Activated naive CD4-positive, alpha-beta T cell treated with anti-CD3 and anti-CD28 coated beads for 36 hours (primary cell): ENCODE data around the gene ARHGAP22. TPM values are rescaled to one million over a fixed set of nuclear protein-coding genes. Genes with fewer than 3 reads are reported as not detected.

Source experiments
- CTCF ChIA-PET: fragments of 350-600 bp; sonication (Branson Sonifier 250); formaldehyde crosslinking; loops from one replicate; lab custom pipeline; 2021; ENCODE audit warnings: antibody characterized with exemption; lab: Charles Lee
- DNase-seq: peaks from one replicate; pipeline ENCODE4 v3.0.0-alpha.2; 2020
- H3K27ac Mint-ChIP-seq: one replicate; pipeline ENCODE4 v1.8.0; 2021; ENCODE audit warnings: mild to moderate bottlenecking, mixed read lengths
- H3K27me3 Mint-ChIP-seq: one replicate; pipeline ENCODE4 v1.8.0; 2021; ENCODE audit warnings: low read depth, mixed read lengths
- H3K36me3 Mint-ChIP-seq: one replicate; pipeline ENCODE4 v1.8.0; 2021; ENCODE audit warnings: low read depth, mixed read lengths
- H3K4me1 Mint-ChIP-seq: one replicate; pipeline ENCODE4 v1.8.0; 2021; ENCODE audit warnings: low read depth, mixed read lengths
- H3K4me3 Mint-ChIP-seq: one replicate; pipeline ENCODE4 v1.8.0; 2021; ENCODE audit warnings: mild to moderate bottlenecking, moderate library complexity, mixed read lengths
- H3K9me3 Mint-ChIP-seq: one replicate; pipeline ENCODE4 v1.8.0; 2021; ENCODE audit warnings: mixed read lengths
- intact Hi-C: fragments of 100-400 bp; cut with micrococcal nuclease; formaldehyde crosslinking; loops from one replicate; pipeline ENCODE4 v1.15.1; 2023
- total RNA-seq, 2 experiments: library from RNA; stranded (reverse); gene quantifications; one replicate each; pipeline ENCODE4 v1.2.3, GENCODE V29; 2021

ARHGAP22 gene
- total RNA-seq, 2 experiments from 2014 or later = not detected

DNA sequence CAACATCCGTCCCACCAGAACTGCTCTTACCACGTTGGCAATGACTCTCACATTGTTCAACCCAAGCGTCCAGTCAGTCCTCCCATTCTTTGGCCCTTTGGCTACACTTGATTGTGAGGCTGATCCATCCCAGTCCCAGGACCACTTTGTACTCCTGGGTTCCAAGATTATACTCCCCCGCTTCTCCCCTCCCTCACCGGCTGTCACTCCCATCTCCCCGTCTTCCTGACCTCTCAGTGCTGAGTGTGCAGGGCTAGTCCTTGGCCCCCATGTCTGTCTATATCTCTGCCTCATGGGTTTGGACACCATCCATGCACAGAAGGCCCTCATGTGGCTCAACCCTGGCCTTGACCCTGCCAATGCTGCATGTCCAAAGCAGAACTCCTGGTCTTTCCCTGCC is 12.5 kb downstream of the ARHGAP22 start:
- H3K9me3 Mint-ChIP-seq = no peaks in the 10 kb centered on the region
- H3K27ac Mint-ChIP-seq = no peak overlapping the region
- no peaks in the 10 kb centered on the region for H3K36me3 Mint-ChIP-seq
- CTCF ChIA-PET = no interaction called here
- H3K27me3 Mint-ChIP-seq = peaks cover 2% of the 10 kb centered on the region
- DNase-seq = no peak
- intact Hi-C loops = no loop called here
- H3K4me3 Mint-ChIP-seq = no peak overlapping the region
- no peaks in the 10 kb centered on the region for H3K4me1 Mint-ChIP-seq

DNA sequence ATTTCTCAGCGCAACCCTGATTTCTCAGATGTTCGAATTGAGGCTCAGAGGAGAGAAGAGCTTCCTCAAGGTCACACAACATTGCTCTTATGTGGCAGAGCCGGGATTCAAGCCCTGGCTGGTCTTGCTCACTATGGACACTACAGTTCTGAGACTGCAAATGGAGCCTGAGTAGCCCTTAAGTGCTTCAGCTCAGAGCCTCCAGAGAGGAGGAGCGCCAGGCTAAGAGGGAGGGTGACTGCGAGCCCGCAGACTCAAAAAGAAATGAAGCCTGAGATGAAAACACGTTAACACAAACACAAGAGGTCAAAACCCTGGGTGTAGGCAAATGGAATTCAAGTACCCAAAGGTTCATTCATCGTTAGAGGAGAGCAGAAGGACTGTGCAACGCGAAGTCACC is 13.9 kb downstream of the ARHGAP22 start:
- intact Hi-C loops = no loop called here
- Mint-ChIP-seq H3K27ac (no peak overlapping the region), H3K36me3 (no peaks in the 10 kb centered on the region), H3K4me1 (no peaks in the 10 kb centered on the region), H3K9me3 (no peaks in the 10 kb centered on the region), H3K4me3 (no peak overlapping the region), H3K27me3 (peaks cover 2% of the 10 kb centered on the region)
- CTCF ChIA-PET = interaction anchor here (2.1 kb wide), 1 partner anchor 65 kb away, joined by 8 read pairs; no protein-coding TSS in a partner anchor
- no peak for DNase-seq

DNA sequence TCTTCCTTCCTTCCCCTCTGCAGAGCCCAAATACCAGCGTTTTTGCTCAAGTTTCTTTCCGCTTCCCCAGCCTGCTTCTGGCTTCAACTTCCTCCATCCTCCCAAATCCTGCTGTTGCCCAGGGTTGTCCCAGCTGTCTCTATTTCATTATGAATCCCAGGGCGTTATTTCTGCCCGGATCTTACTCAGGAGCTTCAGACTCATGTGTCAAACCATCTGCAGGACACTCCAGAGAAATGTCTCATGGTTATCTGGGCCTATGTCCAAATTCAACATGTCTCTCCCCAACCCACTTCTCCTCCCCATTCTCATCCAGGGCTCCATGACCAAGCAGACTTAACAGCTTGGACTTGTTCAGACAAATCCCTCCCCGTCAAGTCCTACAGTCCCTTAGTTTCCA is 15.6 kb downstream of the ARHGAP22 start:
- DNase-seq = no peak
- no peak overlapping the region for H3K4me3 Mint-ChIP-seq
- H3K27ac Mint-ChIP-seq = no peak overlapping the region
- peaks cover 3% of the 10 kb centered on the region for H3K9me3 Mint-ChIP-seq
- no peaks in the 10 kb centered on the region for H3K36me3 Mint-ChIP-seq
- CTCF ChIA-PET = interaction anchor here (2.1 kb wide), 1 partner anchor 67 kb away, joined by 8 read pairs; no protein-coding TSS in a partner anchor
- intact Hi-C loops = no loop called here
- no peaks in the 10 kb centered on the region for H3K4me1 Mint-ChIP-seq
- H3K27me3 Mint-ChIP-seq = no peaks in the 10 kb centered on the region

DNA sequence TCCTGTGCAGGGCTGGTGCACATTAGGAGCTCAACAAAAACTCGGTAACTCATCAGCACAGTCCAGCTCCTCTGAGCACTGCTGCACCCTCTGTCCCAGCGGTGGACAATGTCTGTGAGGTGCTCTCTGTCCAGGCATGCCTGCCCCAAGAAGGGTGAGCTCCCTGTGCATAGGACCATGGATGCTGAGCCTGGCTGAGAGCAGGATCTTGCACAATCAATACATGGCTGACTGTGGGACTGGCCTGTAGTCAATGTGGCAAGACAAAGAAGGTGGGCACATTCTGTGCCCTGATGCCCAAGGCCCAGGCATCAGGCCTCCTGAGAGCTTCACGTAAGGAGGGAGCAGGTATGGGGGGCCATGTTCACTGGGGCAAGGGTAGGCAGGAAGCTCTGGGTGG is 17.1 kb downstream of the ARHGAP22 start:
- H3K4me3 Mint-ChIP-seq = no peak overlapping the region
- H3K9me3 Mint-ChIP-seq = peaks cover 3% of the 10 kb centered on the region
- CTCF ChIA-PET = no interaction called here
- no peaks in the 10 kb centered on the region for H3K36me3 Mint-ChIP-seq
- H3K27ac Mint-ChIP-seq = no peak overlapping the region
- H3K27me3 Mint-ChIP-seq = no peaks in the 10 kb centered on the region
- no peaks in the 10 kb centered on the region for H3K4me1 Mint-ChIP-seq
- intact Hi-C loops = no loop called here
- DNase-seq = no peak

DNA sequence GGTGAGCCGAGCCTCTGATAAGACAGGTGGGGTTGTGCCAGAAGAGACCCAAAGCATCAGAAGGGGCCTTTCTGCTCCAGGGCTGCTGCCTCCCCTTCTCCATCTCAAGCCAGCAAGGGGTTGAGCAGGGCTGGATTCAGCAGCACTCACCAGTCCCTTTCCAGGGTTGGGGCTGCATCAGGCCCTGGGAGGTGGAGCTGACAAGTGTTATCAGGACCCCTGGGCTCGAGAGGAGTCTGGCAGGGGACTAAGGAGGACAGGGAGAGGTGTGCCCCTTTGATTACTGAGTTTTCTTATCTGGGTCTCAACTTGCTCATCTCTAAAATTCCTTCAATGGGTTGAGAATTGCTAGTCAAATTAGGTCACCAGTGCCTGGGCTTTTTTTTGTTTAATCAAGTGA is 17.8 kb downstream of the ARHGAP22 start:
- Mint-ChIP-seq H3K4me1 (no peaks in the 10 kb centered on the region), H3K36me3 (no peaks in the 10 kb centered on the region), H3K4me3 (no peak overlapping the region), H3K27me3 (no peaks in the 10 kb centered on the region), H3K9me3 (peaks cover 3% of the 10 kb centered on the region), H3K27ac (no peak overlapping the region)
- CTCF ChIA-PET = no interaction called here
- no peak for DNase-seq
- intact Hi-C loops = no loop called here

DNA sequence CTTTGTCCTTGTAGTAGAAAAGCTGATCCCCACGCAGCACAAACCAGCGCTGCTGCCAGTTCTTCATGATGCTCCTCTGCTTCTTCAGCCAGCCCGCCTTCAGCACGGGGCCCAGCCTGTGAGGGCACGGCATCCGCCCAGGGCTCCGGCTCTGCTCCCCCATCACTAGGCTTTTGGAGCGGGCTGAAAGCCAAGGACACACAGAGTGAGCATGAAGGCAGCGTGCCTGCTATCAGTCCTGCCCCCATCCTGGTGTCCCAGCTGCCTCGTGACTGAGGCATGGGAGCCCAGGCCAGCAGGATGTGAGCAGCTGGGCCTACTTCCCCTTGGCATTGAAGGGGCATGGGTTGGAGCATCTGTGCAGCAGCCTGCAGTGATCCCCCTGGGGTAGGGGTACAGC is 21.9 kb downstream of the ARHGAP22 start:
- Mint-ChIP-seq H3K27ac (no peak overlapping the region), H3K36me3 (no peaks in the 10 kb centered on the region), H3K9me3 (peaks cover 3% of the 10 kb centered on the region), H3K4me1 (no peaks in the 10 kb centered on the region), H3K4me3 (no peak overlapping the region), H3K27me3 (peaks cover 16% of the 10 kb centered on the region)
- intact Hi-C loops = no loop called here
- CTCF ChIA-PET = no interaction called here
- DNase-seq = no peak

DNA sequence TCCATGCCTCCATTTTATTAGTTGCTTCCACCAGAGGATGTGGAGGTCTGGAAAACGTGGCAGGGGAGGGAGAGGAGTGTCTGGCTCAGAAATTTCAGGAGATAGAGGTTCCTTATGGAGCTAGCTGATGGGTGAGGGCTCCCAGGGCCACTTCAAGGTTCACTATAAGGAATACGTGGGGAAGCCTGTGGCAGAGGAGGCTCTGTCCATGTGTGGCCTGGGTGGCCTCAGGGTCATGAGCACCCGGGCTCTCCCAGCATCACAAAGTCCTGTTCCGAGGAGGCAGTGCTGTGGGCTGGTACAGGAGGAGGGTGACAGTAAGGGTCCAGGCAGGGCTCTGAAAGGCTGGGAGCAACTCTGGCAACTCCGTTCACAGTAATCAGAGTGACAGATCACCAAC is 24.6 kb downstream of the ARHGAP22 start:
- CTCF ChIA-PET = no interaction called here
- no peak for DNase-seq
- no peak overlapping the region for H3K4me3 Mint-ChIP-seq
- no peaks in the 10 kb centered on the region for H3K36me3 Mint-ChIP-seq
- H3K4me1 Mint-ChIP-seq = no peaks in the 10 kb centered on the region
- H3K27me3 Mint-ChIP-seq = peaks cover 22% of the 10 kb centered on the region
- no peak overlapping the region for H3K27ac Mint-ChIP-seq
- intact Hi-C loops = no loop called here
- peaks cover 3% of the 10 kb centered on the region for H3K9me3 Mint-ChIP-seq

DNA sequence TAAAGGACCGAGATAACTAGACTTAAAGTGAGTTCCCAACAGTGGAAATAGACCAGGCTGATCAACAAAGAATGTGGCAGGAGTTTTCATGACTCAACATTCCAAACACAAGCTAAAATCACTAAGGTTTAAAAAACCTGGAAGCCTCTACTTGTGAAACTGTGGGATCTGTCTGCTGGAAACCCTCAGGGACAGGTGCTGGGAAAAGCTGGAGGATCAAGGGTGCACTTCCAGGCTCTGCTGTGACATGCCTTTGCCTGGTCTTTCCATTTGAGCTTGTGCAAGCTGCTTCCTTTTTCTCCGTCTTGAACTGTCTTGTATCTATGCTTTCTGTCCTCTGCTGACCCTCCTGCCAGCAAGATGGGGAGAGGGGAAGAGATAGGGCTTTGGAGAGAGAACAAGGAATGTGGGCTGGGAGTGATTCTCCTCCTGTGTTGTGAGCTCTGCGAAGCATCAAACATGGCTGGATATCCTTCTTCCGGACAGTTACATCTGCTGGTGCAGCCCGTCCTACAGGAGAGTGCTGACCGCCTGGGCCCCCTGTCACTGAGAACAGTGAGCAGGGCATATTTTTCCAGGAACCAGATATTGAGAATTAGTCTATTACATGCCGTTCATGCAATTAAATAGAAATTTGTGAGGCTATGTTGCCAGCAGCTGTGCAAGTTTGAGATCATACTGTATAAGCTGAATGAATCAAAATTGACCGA is 25.5 kb downstream of the ARHGAP22 start:
- Mint-ChIP-seq H3K27me3 (peaks cover 22% of the 10 kb centered on the region), H3K4me3 (no peak overlapping the region), H3K9me3 (no peaks in the 10 kb centered on the region), H3K36me3 (no peaks in the 10 kb centered on the region), H3K4me1 (no peaks in the 10 kb centered on the region), H3K27ac (no peak overlapping the region)
- CTCF ChIA-PET = no interaction called here
- intact Hi-C loops = no loop called here
- DNase-seq = no peak

DNA sequence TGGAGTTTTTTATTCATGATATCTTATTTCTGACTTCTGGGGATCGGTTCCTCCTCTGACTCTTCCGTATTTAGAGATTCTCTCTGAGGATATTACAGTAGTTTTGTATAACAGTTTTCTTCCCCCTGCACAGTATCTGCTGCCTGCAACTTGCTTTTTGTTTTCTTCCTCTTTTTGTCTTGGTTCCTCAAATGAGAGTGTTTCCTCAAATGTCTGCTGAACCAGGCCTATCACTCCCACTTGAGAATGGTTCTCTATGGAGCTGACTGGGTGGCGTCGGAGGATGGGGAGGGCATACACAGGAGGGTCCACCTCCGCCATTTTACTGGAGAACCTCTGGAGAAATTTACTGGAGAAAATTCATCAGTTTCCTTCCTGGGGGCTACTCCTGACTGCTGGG is 27.7 kb downstream of the ARHGAP22 start:
- Mint-ChIP-seq H3K4me1 (no peaks in the 10 kb centered on the region), H3K27ac (no peak overlapping the region), H3K27me3 (peaks cover 22% of the 10 kb centered on the region), H3K4me3 (no peak overlapping the region), H3K9me3 (no peaks in the 10 kb centered on the region), H3K36me3 (no peaks in the 10 kb centered on the region)
- CTCF ChIA-PET = no interaction called here
- intact Hi-C loops = no loop called here
- DNase-seq = no peak

DNA sequence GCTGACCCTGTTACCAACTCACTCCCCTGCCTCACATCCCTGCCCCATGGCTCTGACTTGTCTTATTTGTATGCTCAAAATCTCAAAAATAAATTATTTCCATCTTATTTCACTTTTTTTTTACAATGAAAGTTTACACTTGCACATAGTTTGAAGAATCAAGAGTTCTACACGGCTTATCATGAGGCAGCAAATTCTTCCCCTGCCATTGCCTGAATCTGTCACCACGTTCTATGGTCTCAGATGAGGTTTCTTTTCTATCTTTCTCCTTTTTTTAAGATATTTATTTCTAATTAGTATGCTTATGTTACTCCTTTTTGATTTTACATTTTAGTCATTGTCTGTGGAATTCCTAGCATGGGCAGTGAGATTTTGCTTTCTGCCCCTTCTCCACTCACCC is 28.4 kb downstream of the ARHGAP22 start:
- Mint-ChIP-seq H3K27ac (no peak overlapping the region), H3K9me3 (no peaks in the 10 kb centered on the region), H3K4me1 (no peaks in the 10 kb centered on the region), H3K4me3 (no peak overlapping the region), H3K36me3 (no peaks in the 10 kb centered on the region), H3K27me3 (peaks cover 22% of the 10 kb centered on the region)
- no peak for DNase-seq
- CTCF ChIA-PET = no interaction called here
- intact Hi-C loops = no loop called here

DNA sequence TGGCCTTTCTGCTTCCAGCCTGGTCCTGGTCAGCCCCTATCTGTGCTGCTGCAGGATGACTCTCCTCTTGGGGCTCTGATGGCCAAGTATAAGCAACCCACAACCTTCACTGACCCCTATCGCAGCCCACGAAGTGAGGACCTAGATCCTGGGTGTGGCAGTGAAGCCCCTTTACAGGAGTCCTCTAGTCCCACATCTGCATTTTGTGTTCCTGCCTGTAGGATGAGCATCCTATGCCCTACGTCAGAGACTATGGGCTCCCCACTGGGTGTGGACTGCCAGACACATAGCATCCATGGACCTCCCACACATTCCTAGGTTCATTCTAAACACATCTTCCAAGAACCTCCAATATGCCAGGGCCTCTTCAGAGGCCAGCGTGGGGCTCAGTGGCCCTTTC is 29.0 kb downstream of the ARHGAP22 start:
- intact Hi-C loops = no loop called here
- Mint-ChIP-seq H3K27me3 (peaks cover 22% of the 10 kb centered on the region), H3K36me3 (no peaks in the 10 kb centered on the region), H3K4me1 (no peaks in the 10 kb centered on the region), H3K4me3 (no peak overlapping the region), H3K9me3 (no peaks in the 10 kb centered on the region), H3K27ac (no peak overlapping the region)
- DNase-seq = no peak
- CTCF ChIA-PET = no interaction called here

DNA sequence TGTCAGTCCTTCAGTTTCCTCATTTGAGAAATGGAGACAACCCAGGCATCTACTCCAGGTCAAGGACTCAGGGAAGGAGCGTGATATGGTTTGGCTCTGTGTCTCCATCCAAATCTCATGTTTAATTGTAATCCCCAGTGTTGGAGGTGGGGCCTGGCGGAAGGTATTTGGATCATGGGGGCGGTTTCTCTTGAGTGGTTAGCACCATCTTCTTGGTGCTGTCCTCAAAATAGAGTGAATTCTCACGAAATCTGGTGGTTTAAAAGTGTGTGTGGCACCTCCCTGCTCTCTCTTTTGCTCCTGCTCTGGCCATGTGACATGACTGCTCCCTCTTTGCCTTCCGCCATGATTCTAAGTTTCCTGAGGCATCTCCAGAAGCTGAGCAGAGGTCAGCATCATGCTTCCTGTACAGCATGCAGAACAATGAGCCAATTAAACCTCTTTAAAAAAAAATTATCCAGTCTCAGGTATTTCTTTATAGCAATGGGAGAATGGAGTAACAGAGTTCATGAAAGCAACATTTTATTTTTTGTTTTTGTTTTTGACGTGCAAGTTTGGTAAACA is 30.0 kb downstream of the ARHGAP22 start:
- intact Hi-C loops = no loop called here
- no peak for DNase-seq
- CTCF ChIA-PET = interaction anchor here (1.2 to 1.4 kb wide), 2 partner anchors 49 to 81 kb away, joined by 3 to 6 read pairs; no protein-coding TSS in a partner anchor
- H3K4me1 Mint-ChIP-seq = no peaks in the 10 kb centered on the region
- H3K4me3 Mint-ChIP-seq = no peak overlapping the region
- H3K27me3 Mint-ChIP-seq = peaks cover 17% of the 10 kb centered on the region
- H3K27ac Mint-ChIP-seq = no peak overlapping the region
- no peaks in the 10 kb centered on the region for H3K36me3 Mint-ChIP-seq
- H3K9me3 Mint-ChIP-seq = no peaks in the 10 kb centered on the region

DNA sequence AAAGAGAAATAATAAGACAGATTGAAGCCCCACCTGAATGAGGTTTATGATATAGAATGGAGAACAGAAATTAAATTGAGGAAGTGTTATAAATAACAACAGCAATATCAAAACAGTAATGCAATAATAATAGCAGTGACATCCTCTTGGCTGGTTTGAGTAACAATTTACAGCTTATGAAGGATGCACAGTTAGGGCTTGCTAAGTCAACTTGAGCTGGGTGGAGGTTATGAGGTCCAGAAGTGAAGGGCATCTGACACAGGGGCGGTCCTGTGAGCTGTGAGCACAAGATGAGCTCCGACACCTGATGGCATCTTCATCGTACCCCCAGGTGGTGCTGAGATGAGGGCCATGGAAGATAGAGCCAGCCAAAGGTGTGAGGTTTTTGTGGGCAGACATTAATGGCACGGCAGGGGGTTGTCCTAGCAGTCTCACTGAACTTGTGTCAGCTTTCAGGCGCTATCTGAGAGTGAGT is 30.5 kb downstream of the ARHGAP22 start:
- no peak for DNase-seq
- no peak overlapping the region for H3K4me3 Mint-ChIP-seq
- no peak overlapping the region for H3K27ac Mint-ChIP-seq
- CTCF ChIA-PET = interaction anchor here (1.1 to 1.4 kb wide), 4 partner anchors 12 to 467 kb away, joined by 3 to 6 read pairs (median 3); no protein-coding TSS in a partner anchor
- no peaks in the 10 kb centered on the region for H3K36me3 Mint-ChIP-seq
- no peaks in the 10 kb centered on the region for H3K4me1 Mint-ChIP-seq
- intact Hi-C loops = no loop called here
- no peaks in the 10 kb centered on the region for H3K9me3 Mint-ChIP-seq
- H3K27me3 Mint-ChIP-seq = peaks cover 14% of the 10 kb centered on the region
